KOPT-K1 (cell line): ENCODE data around the gene GRPEL2.

Source experiments
- H3K27ac ChIP-seq: fragments of 200-600 bp; sonication (generic); 2 replicates; pipeline ENCODE4 v1.5.1; 2016; ENCODE audit warnings: antibody characterized with exemption, mild to moderate bottlenecking, low read depth, low read length; ENCODE audit not compliant: poor library complexity, severe bottlenecking
- H3K36me3 ChIP-seq: fragments of 200-600 bp; sonication (generic); 2 replicates; pipeline ENCODE4 v1.5.1; 2017; ENCODE audit warnings: antibody characterized with exemption, mild to moderate bottlenecking, low read length, moderate library complexity; ENCODE audit not compliant: insufficient read depth
- H3K9me3 ChIP-seq: fragments of 200-600 bp; sonication (generic); 2 replicates; pipeline ENCODE4 v1.5.1; 2017; ENCODE audit warnings: antibody characterized with exemption, low read length, mild to moderate bottlenecking; ENCODE audit not compliant: insufficient read depth, poor library complexity, severe bottlenecking

Gene GRPEL2

DNA sequence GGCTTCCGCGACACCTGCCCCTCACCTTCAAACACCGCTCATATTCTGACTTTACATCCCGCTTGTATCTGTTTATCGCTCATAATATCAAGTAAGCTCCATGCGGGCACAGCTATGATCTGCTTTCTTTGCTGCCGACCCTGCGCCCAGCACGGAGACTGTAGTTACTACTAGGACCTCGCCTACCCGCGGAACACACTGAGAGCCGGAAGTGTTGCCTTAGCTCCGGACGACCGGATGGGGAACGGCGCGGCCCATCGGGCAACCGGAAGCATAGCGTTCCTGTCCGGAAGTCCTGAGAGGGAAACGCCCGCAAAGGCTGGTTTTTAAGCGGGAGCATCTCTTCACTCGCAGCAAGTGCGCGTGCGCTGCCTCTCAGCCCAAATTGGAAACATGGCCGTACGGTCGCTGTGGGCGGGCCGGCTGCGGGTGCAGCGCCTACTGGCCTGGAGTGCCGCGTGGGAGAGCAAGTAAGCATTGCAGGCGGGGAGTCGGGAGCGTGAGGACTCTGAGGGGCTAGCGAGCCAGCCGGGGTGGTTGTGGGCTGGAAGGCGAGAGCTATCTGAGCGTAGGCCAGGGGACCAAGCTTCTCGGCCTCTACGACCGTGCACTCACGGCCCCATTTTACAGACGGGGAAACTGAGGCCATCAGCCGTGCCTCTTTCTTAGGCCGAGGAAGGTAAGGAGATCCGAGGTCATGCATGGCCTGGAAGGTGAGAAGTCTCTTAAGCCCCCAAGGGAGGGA lies at the start of gene GRPEL2:
TSS of gene GRPEL2 (plus strand) at position 353 of the 745 bp plus-strand sequence. CDS start at position 394, 41 bp downstream.
- Histone ChIP-seq H3K27ac (peak within 1 kb of the TSS; percentile 59), H3K36me3 (peaks cover 30% of the 10 kb centered on the region), H3K9me3 (no peaks in the 10 kb centered on the region)

GRCh38 chr5:149297340-149298025 lies 47.8 kb upstream of the GRPEL2 start:
- Histone ChIP-seq H3K36me3 (no peaks in the 10 kb centered on the region), H3K9me3 (no peaks in the 10 kb centered on the region), H3K27ac (no peak overlapping the region)

- Histone ChIP-seq H3K9me3 (no peaks in the 10 kb centered on the region), H3K36me3 (no peaks in the 10 kb centered on the region), H3K27ac (no peak overlapping the region)
Measured at GRCh38 chr5:149298163-149298562, 47.1 kb upstream of the GRPEL2 start.

GRCh38 chr5:149298842-149299404 lies 46.4 kb upstream of the GRPEL2 start:
- H3K36me3 ChIP-seq, result no peaks in the 10 kb centered on the region
- no peak overlapping the region for H3K27ac ChIP-seq
- H3K9me3 ChIP-seq, result no peaks in the 10 kb centered on the region

- no peaks in the 10 kb centered on the region for H3K9me3 ChIP-seq
- no peak overlapping the region for H3K27ac ChIP-seq
- no peaks in the 10 kb centered on the region for H3K36me3 ChIP-seq
Measured at GRCh38 chr5:149299451-149300054, 45.7 kb upstream of the GRPEL2 start.

DNA sequence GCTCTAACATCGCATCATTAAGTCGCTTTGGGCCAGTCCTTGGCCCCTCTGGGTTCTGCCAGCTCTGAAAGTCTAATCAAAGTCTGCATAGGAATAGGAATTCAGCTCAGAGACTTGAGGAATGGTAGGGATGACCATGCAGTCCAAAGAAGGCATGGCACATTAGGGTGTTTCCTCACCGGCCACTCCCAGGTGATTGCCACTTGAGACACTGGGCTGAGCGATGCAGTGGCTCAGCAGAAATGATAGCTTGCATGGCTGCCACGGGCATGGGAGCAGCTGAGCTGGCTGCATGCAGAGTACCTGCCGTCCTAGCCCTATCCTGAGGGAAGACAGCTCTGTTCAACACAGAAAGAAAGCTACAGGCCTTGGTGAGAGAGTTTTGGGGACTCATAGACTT lies 44.9 kb upstream of the GRPEL2 start:
- Histone ChIP-seq H3K27ac (no peak overlapping the region), H3K36me3 (no peaks in the 10 kb centered on the region), H3K9me3 (no peaks in the 10 kb centered on the region)

DNA sequence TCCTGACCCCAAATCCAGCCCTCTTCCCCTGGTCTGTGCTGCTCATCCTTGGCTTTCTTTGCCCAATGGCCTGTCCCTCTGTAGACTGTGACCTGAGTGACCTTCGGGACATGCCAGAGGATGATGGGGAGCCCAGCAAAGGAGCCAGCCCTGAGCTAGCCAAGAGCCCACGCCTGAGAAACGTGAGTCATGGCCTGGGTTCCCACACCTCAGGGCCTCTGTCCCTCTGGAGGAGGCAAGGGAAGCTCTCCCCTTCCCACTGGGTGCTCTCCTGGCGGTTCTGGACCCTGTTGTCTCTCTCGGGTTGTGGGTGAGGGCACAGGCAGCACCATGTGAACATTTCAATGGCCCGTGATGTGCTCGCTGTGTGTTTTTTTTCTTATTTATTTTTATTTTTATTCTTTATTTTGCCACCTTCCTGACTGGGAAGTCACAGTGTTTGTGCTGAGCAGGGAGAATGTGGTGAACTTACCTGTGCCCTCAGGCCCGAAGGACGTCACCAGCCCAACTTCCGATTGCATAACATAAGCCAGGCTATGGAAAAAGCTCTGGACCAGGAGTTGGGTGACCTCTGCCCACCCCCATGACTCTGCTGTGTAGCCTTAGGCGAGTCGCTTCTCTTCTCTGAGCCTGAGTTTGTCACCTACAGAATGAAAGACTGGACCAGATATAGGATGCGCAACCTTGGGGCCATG lies 44.1 kb upstream of the GRPEL2 start:
- H3K9me3 ChIP-seq, result no peaks in the 10 kb centered on the region
- H3K27ac ChIP-seq, result no peak overlapping the region
- H3K36me3 ChIP-seq, result no peaks in the 10 kb centered on the region

GRCh38 chr5:149301744-149302380 lies 43.4 kb upstream of the GRPEL2 start:
- Histone ChIP-seq H3K27ac (no peak overlapping the region), H3K9me3 (no peaks in the 10 kb centered on the region), H3K36me3 (no peaks in the 10 kb centered on the region)

GRCh38 chr5:149302641-149303040 lies 42.7 kb upstream of the GRPEL2 start:
- H3K36me3 ChIP-seq, result no peaks in the 10 kb centered on the region
- no peak overlapping the region for H3K27ac ChIP-seq
- H3K9me3 ChIP-seq, result no peaks in the 10 kb centered on the region

DNA sequence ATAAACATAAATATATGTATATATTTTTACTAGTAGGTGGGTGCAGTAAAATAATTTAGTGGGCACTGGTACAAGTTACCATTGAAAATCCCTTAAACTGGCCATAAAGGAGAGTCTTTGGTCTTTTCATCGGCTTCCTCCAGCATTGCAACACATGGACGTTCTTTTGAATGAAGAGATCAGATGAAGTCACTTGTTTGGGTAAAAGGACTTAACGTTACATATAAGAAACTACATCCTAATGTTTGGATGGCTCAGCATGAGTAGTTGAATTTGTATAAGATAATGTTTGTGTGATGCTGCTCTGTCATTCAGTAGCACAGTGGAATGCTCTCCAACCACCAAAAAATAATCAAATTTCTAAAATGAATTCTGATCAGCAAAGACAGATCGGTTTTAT lies 42.1 kb upstream of the GRPEL2 start:
- Histone ChIP-seq H3K9me3 (no peaks in the 10 kb centered on the region), H3K27ac (no peak overlapping the region), H3K36me3 (no peaks in the 10 kb centered on the region)

DNA sequence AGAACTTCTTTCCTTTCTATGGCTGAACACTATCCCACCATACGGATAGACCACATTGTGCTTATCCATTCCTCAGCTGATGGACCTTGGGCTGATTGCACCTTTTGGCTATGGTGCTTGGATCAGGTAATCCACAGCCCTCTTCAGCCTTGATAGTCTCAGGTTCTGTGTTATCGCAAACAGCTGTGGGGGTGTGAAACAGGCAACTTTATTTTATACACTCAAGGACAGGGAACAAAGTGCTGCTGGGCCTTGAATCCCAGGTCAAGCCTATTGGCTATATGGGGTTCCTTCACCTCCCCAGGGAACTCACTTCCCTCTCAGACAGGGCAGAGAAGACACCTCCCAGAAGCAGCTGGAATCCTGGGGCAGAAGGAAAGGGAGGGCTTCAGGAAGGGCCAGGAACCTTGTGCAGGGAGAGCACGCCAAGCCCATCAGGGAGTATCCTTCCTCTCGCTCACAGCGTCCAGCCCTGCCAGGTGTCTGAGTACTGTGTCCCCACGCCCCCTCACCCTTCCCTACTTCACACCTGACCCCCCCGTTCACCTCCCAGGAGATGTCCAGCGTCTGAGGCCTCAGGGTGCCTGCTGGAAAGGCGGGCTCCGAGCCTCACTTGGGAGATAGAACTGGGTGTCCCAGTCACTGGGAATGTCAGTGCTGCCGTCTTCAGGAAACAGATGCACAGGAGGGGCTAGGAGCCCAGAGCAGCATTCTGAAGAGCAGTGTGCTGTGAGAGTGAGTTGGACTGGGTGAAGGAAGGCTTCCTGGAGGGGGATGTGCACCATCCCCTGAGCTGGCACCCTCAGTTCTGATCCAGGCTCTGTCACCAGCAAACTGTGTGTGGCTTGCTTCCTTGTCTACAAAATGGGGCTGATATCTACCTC lies 40.9 kb upstream of the GRPEL2 start:
- Histone ChIP-seq H3K36me3 (no peaks in the 10 kb centered on the region), H3K9me3 (no peaks in the 10 kb centered on the region), H3K27ac (no peak overlapping the region)

GRCh38 chr5:149309354-149309753 lies 35.9 kb upstream of the GRPEL2 start:
- H3K27ac ChIP-seq, result no peak overlapping the region
- H3K9me3 ChIP-seq, result no peaks in the 10 kb centered on the region
- H3K36me3 ChIP-seq, result no peaks in the 10 kb centered on the region

DNA sequence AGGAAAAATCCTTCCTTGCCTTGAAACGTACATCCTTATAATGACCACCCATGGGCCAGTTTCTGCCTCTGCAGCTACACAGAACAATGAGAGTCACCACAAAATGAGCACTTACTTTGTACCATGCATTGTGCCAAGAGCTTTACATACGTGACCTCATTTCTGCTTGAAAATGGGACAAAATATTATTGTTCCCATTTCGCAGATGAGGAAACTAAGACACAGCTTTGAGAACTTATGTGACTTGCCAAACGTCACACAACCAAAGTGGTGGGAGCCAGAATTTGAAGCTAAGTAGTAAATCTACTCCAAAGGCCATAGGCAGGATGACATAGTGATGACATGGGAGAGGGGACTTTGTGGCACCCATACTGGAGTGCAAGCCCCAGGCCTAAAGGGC lies 34.8 kb upstream of the GRPEL2 start:
- Histone ChIP-seq H3K27ac (no peak overlapping the region), H3K36me3 (no peaks in the 10 kb centered on the region), H3K9me3 (no peaks in the 10 kb centered on the region)
